Measurements from ENCODE around the gene PRRX2.

DNA sequence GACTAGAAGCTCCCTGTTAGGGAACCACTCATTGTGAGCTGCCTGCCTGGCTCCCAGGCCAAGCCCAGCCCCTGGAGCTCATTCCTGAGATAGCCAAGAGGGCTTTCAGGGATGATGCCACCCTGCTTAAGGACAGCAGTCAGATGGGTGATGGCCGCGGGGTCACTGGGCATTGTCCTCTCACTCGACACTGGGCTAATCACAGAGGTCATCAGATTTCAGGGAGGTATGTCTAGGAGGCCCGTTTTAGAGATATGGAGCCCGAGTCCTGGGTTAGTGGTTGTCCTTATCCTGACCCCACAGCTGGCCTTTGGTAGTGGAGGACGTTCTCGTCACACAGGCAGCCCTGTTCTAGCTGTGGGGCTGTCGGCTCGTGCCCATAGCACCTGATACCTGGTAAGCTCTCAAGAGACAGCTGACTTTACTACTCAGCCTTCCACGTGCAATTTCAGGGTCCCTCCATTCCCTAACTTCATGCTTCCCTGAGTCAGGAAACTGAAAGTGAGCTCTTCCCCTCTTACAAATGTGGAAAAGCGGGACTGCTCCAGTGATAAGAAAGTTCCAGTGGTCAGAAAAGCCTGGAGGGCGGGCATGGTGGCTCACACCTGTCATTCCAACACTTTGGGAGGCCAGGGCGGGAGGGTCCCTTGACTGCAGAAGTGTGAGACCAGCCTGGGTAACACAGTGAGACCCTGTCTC lies 94.5 kb downstream of the PRRX2 start:
- TF ChIP-seq, protein P1, sequence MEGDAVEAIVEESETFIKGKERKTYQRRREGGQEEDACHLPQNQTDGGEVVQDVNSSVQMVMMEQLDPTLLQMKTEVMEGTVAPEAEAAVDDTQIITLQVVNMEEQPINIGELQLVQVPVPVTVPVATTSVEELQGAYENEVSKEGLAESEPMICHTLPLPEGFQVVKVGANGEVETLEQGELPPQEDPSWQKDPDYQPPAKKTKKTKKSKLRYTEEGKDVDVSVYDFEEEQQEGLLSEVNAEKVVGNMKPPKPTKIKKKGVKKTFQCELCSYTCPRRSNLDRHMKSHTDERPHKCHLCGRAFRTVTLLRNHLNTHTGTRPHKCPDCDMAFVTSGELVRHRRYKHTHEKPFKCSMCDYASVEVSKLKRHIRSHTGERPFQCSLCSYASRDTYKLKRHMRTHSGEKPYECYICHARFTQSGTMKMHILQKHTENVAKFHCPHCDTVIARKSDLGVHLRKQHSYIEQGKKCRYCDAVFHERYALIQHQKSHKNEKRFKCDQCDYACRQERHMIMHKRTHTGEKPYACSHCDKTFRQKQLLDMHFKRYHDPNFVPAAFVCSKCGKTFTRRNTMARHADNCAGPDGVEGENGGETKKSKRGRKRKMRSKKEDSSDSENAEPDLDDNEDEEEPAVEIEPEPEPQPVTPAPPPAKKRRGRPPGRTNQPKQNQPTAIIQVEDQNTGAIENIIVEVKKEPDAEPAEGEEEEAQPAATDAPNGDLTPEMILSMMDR (IDR thresholded peaks at IDR 0.05) = no peak
- no peak for TF ChIP-seq POLR2A (IDR thresholded peaks at IDR 0.05)
